Measurements from ENCODE around the gene CELA2B.

DNA sequence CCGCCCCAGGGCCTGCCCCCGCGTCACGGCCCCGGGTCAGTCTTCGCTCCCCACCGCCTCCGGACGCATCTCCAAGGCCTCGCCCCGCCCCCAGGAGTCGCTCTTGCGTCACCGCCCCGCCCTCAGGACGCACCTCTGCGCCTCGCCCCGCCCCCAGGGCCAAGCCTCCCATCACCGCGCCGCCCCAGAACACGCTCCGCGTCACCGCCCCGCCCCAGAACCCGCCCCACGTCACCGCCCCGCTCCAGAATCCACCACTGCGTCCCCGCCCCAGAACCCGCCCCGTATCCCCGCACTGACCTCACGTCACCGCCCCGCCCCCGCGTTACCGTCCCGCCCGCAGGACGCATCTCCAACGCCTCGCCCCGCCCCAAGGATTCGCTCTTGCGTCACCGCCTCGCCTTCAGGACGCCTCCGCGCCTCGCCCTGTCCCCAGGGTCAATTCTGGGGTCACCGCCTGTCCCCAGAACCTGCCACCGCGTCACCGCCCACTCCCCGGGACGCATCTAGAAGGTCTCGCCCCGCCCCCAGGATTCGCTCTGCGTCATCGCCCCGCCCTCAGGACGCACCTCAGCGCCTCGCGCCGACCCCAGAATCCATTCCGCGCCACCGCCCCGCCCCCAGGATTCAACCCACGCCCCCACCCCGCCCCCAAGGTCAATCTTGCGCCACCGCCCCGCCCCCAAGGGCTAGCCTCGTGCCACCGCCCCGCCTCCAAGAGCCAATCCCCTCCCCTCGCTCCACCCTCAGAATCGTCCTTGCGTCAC is 48.6 kb downstream of the CELA2B start:
- TF ChIP-seq ZNF274 (IDR thresholded peaks at IDR 0.05; ENCODE audit: low read depth, low read length) (no peak), YY1 (IDR thresholded peaks at IDR 0.05; ENCODE audit: insufficient read depth, insufficient read length) (no peak), SUZ12 (IDR thresholded peaks at IDR 0.05; ENCODE audit: extremely low read depth, insufficient read depth, insufficient read length) (no peak)

Data from NT2/D1 (cell line).